ENCODE results near the gene CDC20.

The CDC20 gene

GRCh38 chr1:43358746-43359693 is at the start of gene CDC20:
TSS of gene CDC20 (plus strand) at chr1:43358981. CDS start at chr1:43359216, 235 bp downstream.
- peak; percentile 100 for DNase-seq (ENCODE audit: low spot score)

DNA sequence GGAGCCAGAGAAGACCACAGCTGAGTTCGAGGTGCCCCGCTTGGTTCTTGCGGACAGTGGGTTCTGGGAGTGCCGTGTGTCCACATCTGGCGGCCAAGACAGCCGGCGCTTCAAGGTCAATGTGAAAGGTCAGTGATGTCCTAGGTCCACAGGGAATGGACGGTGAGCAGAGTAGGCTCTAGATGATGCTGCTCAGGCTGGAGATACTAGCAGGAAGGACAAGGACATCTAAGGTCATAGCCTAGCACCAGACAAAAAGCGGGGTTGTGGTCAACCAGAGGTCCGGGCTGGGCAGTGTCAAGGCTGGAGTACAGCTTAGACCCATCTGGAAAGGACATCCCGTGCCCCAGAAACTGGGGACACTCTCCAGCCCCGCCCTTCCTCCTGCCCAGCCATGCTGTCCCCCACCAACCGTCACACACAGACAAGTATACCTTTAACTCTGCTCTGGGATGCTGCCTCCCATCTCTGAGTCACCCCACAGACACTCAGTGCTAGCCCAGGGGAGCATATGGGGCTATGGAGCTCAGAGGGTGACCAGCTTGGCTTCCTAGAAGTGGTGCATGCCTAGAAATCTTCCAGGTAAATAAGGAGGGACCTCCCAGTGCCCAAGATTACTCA is 49.3 kb upstream of the CDC20 start:
- DNase-seq (ENCODE audit: low spot score): no peak

DNA sequence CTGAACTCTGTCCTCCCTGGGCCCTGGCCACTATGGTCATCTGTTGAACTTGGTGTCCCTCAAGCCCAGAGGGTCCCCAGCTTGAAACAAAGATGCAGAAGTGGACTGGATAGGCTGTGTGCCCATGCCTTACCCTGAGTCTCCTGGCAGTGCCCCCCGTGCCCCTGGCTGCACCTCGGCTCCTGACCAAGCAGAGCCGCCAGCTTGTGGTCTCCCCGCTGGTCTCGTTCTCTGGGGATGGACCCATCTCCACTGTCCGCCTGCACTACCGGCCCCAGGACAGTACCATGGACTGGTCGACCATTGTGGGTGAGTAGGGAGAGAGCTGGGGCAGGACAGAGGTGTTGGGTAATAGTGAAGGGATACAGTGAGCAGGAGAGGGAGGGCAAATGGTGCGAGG is 47.3 kb upstream of the CDC20 start:
- no peak for DNase-seq (ENCODE audit: low spot score)

DNA sequence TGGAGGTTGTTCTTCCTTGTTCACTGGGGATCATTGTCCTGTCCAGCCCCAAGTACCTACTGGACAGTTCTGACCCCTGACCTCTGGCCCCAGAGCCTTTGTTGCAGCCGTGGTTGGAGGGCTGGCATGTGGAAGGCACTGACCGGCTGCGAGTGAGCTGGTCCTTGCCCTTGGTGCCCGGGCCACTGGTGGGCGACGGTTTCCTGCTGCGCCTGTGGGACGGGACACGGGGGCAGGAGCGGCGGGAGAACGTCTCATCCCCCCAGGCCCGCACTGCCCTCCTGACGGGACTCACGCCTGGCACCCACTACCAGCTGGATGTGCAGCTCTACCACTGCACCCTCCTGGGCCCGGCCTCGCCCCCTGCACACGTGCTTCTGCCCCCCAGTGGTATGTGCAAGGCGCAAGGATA is 46.6 kb upstream of the CDC20 start:
- DNase-seq (ENCODE audit: low spot score): no peak

- DNase-seq (ENCODE audit: low spot score): no peak
These were observed 45.9 kb upstream of the CDC20 start for GRCh38 chr1:43312663-43313515.

GRCh38 chr1:43313771-43314170 is 45.0 kb upstream of the CDC20 start:
- no peak for DNase-seq (ENCODE audit: low spot score)

- DNase-seq (ENCODE audit: low spot score): no peak
These were observed 44.5 kb upstream of the CDC20 start for GRCh38 chr1:43314233-43314632.

GRCh38 chr1:43315481-43315880 is 43.3 kb upstream of the CDC20 start:
- no peak for DNase-seq (ENCODE audit: low spot score)

GRCh38 chr1:43315963-43316737 is 42.6 kb upstream of the CDC20 start:
- no peak for DNase-seq (ENCODE audit: low spot score)

GRCh38 chr1:43316738-43317520 is 41.9 kb upstream of the CDC20 start:
- no peak for DNase-seq (ENCODE audit: low spot score)

- DNase-seq (ENCODE audit: low spot score): no peak
These were observed 40.8 kb upstream of the CDC20 start for GRCh38 chr1:43317817-43318471.

DNA sequence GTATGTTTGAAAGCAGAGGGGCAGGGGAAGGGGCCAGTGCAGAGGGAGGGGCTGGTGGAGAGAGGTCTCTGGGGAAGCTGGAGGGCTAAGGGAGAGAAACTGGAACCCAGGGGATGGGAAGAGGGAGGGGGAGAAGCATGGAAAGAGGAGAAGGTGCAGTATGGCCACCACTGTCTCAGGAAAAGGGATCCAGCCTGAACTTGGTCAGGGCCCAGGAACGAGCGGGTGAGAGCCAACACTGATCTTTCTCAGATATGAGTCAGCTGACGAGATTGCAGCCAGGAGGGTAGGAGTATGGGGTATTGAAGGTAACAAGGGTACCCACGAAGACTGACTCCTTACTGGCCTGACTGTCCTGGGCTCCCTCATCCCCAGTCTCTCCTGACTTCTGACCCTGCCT is 40.0 kb upstream of the CDC20 start:
- DNase-seq (ENCODE audit: low spot score): no peak

GRCh38 chr1:43319288-43319687 is 39.5 kb upstream of the CDC20 start:
- DNase-seq (ENCODE audit: low spot score): no peak

DNA sequence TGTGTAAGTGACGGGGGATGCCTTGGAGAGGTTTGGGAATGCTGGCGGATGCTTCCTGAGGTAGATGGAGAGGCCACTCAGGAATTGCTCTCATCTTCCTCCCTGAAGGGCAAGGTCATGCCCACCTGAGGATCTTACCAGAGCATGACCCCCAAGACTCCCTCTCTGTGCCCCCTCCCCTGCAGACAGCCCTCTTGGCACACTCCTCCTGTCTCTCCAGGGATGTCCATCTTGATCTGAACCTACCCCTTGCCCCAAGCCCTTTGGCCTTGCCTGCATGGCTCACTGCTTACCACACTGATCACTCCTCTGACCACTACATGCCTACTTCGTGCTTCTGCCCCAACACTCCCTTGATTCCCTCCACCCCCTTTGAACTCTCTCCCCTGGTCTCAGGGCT is 39.0 kb upstream of the CDC20 start:
- DNase-seq (ENCODE audit: low spot score): no peak

GRCh38 chr1:43321331-43321891 is 37.4 kb upstream of the CDC20 start:
- DNase-seq (ENCODE audit: low spot score): no peak

- no peak for DNase-seq (ENCODE audit: low spot score)
These were observed 36.3 kb upstream of the CDC20 start for GRCh38 chr1:43322506-43322905.

- no peak for DNase-seq (ENCODE audit: low spot score)
These were observed 34.0 kb upstream of the CDC20 start for GRCh38 chr1:43324810-43325209.

GRCh38 chr1:43325381-43325780 is 33.4 kb upstream of the CDC20 start:
- no peak for DNase-seq (ENCODE audit: low spot score)

DNA sequence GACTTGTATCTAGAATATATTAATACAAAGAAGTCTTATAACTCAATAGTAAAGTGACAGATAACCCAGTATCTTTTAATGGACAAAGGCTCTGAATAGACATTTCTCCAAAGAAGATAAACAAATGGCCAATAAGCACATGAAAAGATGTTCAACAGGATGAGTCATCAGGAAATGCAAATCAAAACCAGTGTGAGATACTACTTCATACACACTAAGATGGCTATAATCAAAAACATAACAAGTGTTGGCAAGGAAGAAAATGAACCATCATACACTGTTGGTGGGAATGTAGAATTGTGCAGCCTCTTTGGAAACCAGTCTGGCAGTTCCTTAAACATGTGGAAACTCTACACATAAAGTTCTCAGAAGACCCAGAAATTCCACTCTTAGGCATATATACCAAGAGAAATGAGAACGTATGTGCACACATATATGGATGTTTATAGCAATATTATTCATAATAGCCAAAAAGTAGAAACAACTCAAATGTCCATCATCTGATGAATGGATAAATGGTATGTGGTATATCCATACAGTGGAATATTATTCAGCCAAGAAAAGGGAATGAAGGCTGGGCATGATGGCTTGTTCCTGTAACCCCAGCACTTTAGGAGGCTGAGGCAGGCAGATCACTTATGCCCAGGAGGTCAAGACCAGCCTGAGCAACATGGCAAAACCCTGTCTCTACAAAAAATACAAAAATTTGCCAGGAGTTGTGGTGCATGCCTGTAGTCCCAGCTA is 31.1 kb upstream of the CDC20 start:
- DNase-seq (ENCODE audit: low spot score): no peak
